Left ventricle myocardium inferior (tissue), 1 donor: ENCODE results near the gene TMTC1. TPM values are rescaled to one million over a fixed set of nuclear protein-coding genes. Genes with fewer than 3 reads are reported as not detected.

Source experiments
- DNase-seq: peaks from one replicate; pipeline ENCODE4 v3.0.0-alpha.2; 2020
- H3K27ac ChIP-seq: fragments of 200-600 bp; replicated peaks from 2 replicates; pipeline ENCODE4 v1.8.0; 2021
- H3K27me3 ChIP-seq: fragments of 200-600 bp; 2 replicates; pipeline ENCODE4 v1.8.0; 2021; ENCODE audit warnings: low read depth
- H3K36me3 ChIP-seq: fragments of 200-600 bp; 2 replicates; pipeline ENCODE4 v1.8.0; 2021
- H3K4me1 ChIP-seq: fragments of 200-600 bp; 2 replicates; pipeline ENCODE4 v1.8.0; 2021
- H3K4me3 ChIP-seq: fragments of 200-600 bp; 2 replicates; pipeline ENCODE4 v1.8.0; 2021; ENCODE audit warnings: mild to moderate bottlenecking, moderate library complexity
- H3K9me3 ChIP-seq: fragments of 200-600 bp; replicated peaks from 2 replicates; pipeline ENCODE4 v1.8.0; 2021
- intact Hi-C: fragments of 100-400 bp; cut with micrococcal nuclease; formaldehyde crosslinking; loops from one replicate; pipeline ENCODE4 v1.11.0; 2022
- total RNA-seq: library from RNA; stranded (reverse); fragmentation: NEBNext Ultra II Directional; extraction: Animal tissue kit (Norgen Biotek cat#: 25700); gene quantifications from one replicate; pipeline ENCODE4 v1.2.1, GENCODE V29; 2021
- TF ChIP-seq, protein P1 (sequence below): fragments of 200-600 bp; IDR thresholded peaks from 2 replicates; pipeline ENCODE4 v1.8.0; 2021; ENCODE audit warnings: antibody characterized with exemption, mild to moderate bottlenecking, borderline replicate concordance
- donor health status: DM: no; HTN: yes; CAD: no; lungs with severe emphysema.

Gene TMTC1
- total RNA-seq, 1 donor from 2014 or later: 38.4 TPM

- Histone ChIP-seq H3K36me3 (peaks cover 17% of the 10 kb centered on the region), H3K27ac (no peak overlapping the region), H3K4me3 (no peak overlapping the region), H3K9me3 (peaks cover 8% of the 10 kb centered on the region), H3K27me3 (no peaks in the 10 kb centered on the region), H3K4me1 (peaks cover 18% of the 10 kb centered on the region)
- intact Hi-C loops: no loop called here
- no peak for DNase-seq
- TF ChIP-seq, protein P1, sequence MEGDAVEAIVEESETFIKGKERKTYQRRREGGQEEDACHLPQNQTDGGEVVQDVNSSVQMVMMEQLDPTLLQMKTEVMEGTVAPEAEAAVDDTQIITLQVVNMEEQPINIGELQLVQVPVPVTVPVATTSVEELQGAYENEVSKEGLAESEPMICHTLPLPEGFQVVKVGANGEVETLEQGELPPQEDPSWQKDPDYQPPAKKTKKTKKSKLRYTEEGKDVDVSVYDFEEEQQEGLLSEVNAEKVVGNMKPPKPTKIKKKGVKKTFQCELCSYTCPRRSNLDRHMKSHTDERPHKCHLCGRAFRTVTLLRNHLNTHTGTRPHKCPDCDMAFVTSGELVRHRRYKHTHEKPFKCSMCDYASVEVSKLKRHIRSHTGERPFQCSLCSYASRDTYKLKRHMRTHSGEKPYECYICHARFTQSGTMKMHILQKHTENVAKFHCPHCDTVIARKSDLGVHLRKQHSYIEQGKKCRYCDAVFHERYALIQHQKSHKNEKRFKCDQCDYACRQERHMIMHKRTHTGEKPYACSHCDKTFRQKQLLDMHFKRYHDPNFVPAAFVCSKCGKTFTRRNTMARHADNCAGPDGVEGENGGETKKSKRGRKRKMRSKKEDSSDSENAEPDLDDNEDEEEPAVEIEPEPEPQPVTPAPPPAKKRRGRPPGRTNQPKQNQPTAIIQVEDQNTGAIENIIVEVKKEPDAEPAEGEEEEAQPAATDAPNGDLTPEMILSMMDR: no peak
Measured at GRCh38 chr12:29589286-29589820, 194.4 kb downstream of the TMTC1 start.

- TF ChIP-seq, protein P1: no peak
- Histone ChIP-seq H3K4me3 (peak overlapping the region; percentile 13), H3K27ac (peak overlapping the region; percentile 81), H3K9me3 (no peaks in the 10 kb centered on the region), H3K36me3 (no peaks in the 10 kb centered on the region), H3K27me3 (no peaks in the 10 kb centered on the region), H3K4me1 (peaks cover 63% of the 10 kb centered on the region)
- no peak for DNase-seq
- intact Hi-C loops: no loop called here
Measured at GRCh38 chr12:29582677-29583272, 201.0 kb downstream of the TMTC1 start.

- Histone ChIP-seq H3K4me1 (peaks cover 70% of the 10 kb centered on the region), H3K27ac (peak overlapping the region; percentile 81), H3K9me3 (no peaks in the 10 kb centered on the region), H3K27me3 (no peaks in the 10 kb centered on the region), H3K4me3 (no peak overlapping the region), H3K36me3 (no peaks in the 10 kb centered on the region)
- intact Hi-C loops: no loop called here
- TF ChIP-seq, protein P1: no peak
- DNase-seq: no peak
Measured at GRCh38 chr12:29582146-29582545, 201.6 kb downstream of the TMTC1 start.

- Histone ChIP-seq H3K4me3 (no peak overlapping the region), H3K36me3 (peaks cover 2% of the 10 kb centered on the region), H3K27me3 (no peaks in the 10 kb centered on the region), H3K27ac (peak overlapping the region; percentile 81), H3K9me3 (no peaks in the 10 kb centered on the region), H3K4me1 (peaks cover 72% of the 10 kb centered on the region)
- TF ChIP-seq, protein P1: no peak
- DNase-seq: no peak
- intact Hi-C loops: no loop called here
Measured at GRCh38 chr12:29581631-29582030, 202.1 kb downstream of the TMTC1 start.

DNA sequence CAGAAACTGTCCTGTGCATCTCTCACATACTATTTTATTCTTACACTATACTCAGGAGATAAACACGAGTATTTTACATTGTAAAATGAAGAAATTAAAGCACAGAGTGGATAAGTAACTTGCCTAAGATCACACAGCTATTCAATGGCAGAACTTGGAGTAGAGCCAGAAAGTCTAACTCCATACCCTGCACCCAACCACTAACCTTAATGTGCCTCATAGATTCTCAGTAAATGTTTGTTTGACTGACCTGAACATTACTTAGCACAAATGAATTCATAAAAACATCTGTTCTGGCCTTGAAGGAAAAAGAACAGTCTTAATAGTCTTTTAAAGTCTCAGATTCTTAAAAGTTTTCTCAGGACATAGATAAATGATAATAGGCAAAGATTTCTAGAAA, 202.8 kb downstream of the TMTC1 start:
- Histone ChIP-seq H3K36me3 (peaks cover 9% of the 10 kb centered on the region), H3K9me3 (no peaks in the 10 kb centered on the region), H3K4me1 (peaks cover 72% of the 10 kb centered on the region), H3K27me3 (no peaks in the 10 kb centered on the region), H3K27ac (peak overlapping the region; percentile 81), H3K4me3 (no peak overlapping the region)
- TF ChIP-seq, protein P1: no peak
- intact Hi-C loops: no loop called here
- no peak for DNase-seq
